B cell (primary cell): ENCODE measurements around the gene TMOD1. TPM values are rescaled to one million over a fixed set of nuclear protein-coding genes. Genes with fewer than 3 reads are reported as not detected.

Experiments used
- ATAC-seq: fragments of 200-7000 bp; cut with Tn5 transposase; one replicate; pipeline ENCODE4 v1.10.0; 2021; ENCODE audit warnings: low read depth, mild to moderate bottlenecking, moderate number of reproducible peaks, moderate library complexity
- CTCF ChIA-PET: fragments of 350-600 bp; sonication (Branson Sonifier 250); formaldehyde crosslinking; loops from one replicate; lab custom pipeline; 2021; ENCODE audit warnings: antibody characterized with exemption, inconsistent platforms; lab: Charles Lee
- POLR2A ChIA-PET: fragments of 350-600 bp; sonication (Branson Sonifier 250); formaldehyde crosslinking; loops from one replicate; lab custom pipeline; 2021; ENCODE audit warnings: antibody characterized with exemption; lab: Charles Lee
- DNase-seq: peaks from one replicate; pipeline ENCODE4 v3.0.0; 2013
- H2AFZ ChIP-seq: 2 replicates; pipeline ENCODE4 v1.6.1; 2012; ENCODE audit warnings: mild to moderate bottlenecking, low read depth, low read length; ENCODE audit not compliant: insufficient read depth, poor library complexity, severe bottlenecking
- H3K27ac ChIP-seq, 2 donors: 1 replicate in 1 of 2; 2 replicates in 1 of 2; pipeline ENCODE4 v1.5.1; 2012 to 2013; ENCODE audit warnings: low read length in 2 of 2, mild to moderate bottlenecking in 2 of 2, moderate library complexity in 1 of 2
- H3K27me3 ChIP-seq, 4 experiments: fragments of 200-600 bp in 1 of 4; sonication (generic) in 1 of 4; replicated peaks in 1 of 4; 1 replicate in 2 of 4; 2 replicates in 2 of 4; pipeline versions ENCODE4 v1.6.1 to v1.7.0; 2013 to 2016; ENCODE audit warnings: low read length in 3 of 4, mild to moderate bottlenecking in 2 of 4, mixed read lengths in 1 of 4, moderate library complexity in 1 of 4; ENCODE audit not compliant: insufficient read depth in 4 of 4, control insufficient read depth in 3 of 4; ENCODE audit errors: control extremely low read depth in 1 of 4
- H3K36me3 ChIP-seq, 2 experiments: replicated peaks in 1 of 2; 1 replicate in 1 of 2; 2 replicates in 1 of 2; pipeline versions ENCODE4 v1.6.1 to v1.7.1; 2013; ENCODE audit warnings: low read length in 1 of 2; ENCODE audit not compliant: insufficient read depth in 2 of 2, control insufficient read depth in 1 of 2; ENCODE audit errors: control extremely low read depth in 1 of 2, extremely low read depth in 1 of 2
- H3K4me1 ChIP-seq, 2 donors: fragments of 200-600 bp in 1 of 2; sonication (generic) in 1 of 2; 1 replicate in 1 of 2; 2 replicates in 1 of 2; pipeline versions ENCODE4 v1.5.1 to v1.6.1; 2013 to 2017; ENCODE audit warnings: low read length in 2 of 2; ENCODE audit not compliant: control insufficient read depth in 2 of 2, insufficient read depth in 2 of 2
- H3K4me2 ChIP-seq: replicated peaks from 2 replicates; pipeline ENCODE3; 2012; ENCODE audit warnings: mild to moderate bottlenecking, low read depth, low read length; ENCODE audit not compliant: poor library complexity, severe bottlenecking
- H3K4me3 ChIP-seq, 5 experiments: fragments of 200-600 bp in 1 of 5; sonication (generic) in 1 of 5; 1 replicate in 3 of 5; 2 replicates in 2 of 5; pipeline versions ENCODE4 v1.5.1 to v1.7.0; 2011 to 2016; ENCODE audit warnings: low read length in 4 of 5, mild to moderate bottlenecking in 4 of 5, low read depth in 2 of 5, control low read depth in 1 of 5, moderate library complexity in 1 of 5; ENCODE audit not compliant: insufficient read depth in 1 of 5; ENCODE audit errors: control extremely low read depth in 1 of 5, extremely low read depth in 1 of 5
- H3K79me2 ChIP-seq: fragments of 200-600 bp; sonication (generic); one replicate; pipeline ENCODE4 v1.6.0; 2016; ENCODE audit warnings: low read length; ENCODE audit not compliant: control insufficient read depth, insufficient read depth
- H3K9ac ChIP-seq: fragments of 200-600 bp; sonication (generic); 2 replicates; pipeline ENCODE4 v1.6.1; 2017; ENCODE audit warnings: mild to moderate bottlenecking, low read length, moderate library complexity
- H3K9me3 ChIP-seq, 3 donors: one replicate each; pipeline versions ENCODE4 v1.6.1 to v1.7.1; 2013; ENCODE audit warnings: low read length in 2 of 3; ENCODE audit not compliant: control insufficient read depth in 2 of 3, insufficient read depth in 1 of 3; ENCODE audit errors: control extremely low read depth in 1 of 3
- H4K20me1 ChIP-seq: 2 replicates; pipeline ENCODE4 v1.6.0; 2012; ENCODE audit warnings: mild to moderate bottlenecking, low read length; ENCODE audit not compliant: insufficient read depth, control insufficient read depth, poor library complexity, severe bottlenecking
- H3K27ac Mint-ChIP-seq: one replicate; pipeline ENCODE4 v1.8.0; 2021; ENCODE audit warnings: mixed read lengths
- H3K27me3 Mint-ChIP-seq: one replicate; pipeline ENCODE4 v1.8.0; 2021; ENCODE audit warnings: mixed read lengths
- H3K4me1 Mint-ChIP-seq: one replicate; pipeline ENCODE4 v1.8.0; 2021; ENCODE audit warnings: mixed read lengths
- H3K4me3 Mint-ChIP-seq: one replicate; pipeline ENCODE4 v1.8.0; 2021; ENCODE audit warnings: mixed read lengths
- H3K9me3 Mint-ChIP-seq: one replicate; pipeline ENCODE4 v1.8.0; 2022; ENCODE audit warnings: mixed read lengths; ENCODE audit not compliant: insufficient read depth
- EZH2 ChIP-seq: IDR thresholded peaks from 2 replicates; pipeline ENCODE4 v1.6.1; 2012; ENCODE audit warnings: borderline replicate concordance, low read depth, mild to moderate bottlenecking, moderate library complexity, low read length; ENCODE audit not compliant: insufficient read depth, poor library complexity, severe bottlenecking
- WGBS: methylation state at CpG from one replicate; pipeline ENCODE4 v1.1.5; 2013; ENCODE audit warnings: missing lambda C conversion rate; ENCODE audit not compliant: insufficient coverage; 5-methylcytosine and 5-hydroxymethylcytosine counted together
- intact Hi-C: fragments of 100-400 bp; cut with micrococcal nuclease; formaldehyde crosslinking; loops from one replicate; pipeline ENCODE4 v1.10.0; 2022
- polyA plus RNA-seq: library from polyadenylated mRNA; depleted of rRNA; stranded (reverse); fragments of >200 nt; gene quantifications from 2 replicates; pipeline ENCODE4 v1.2.3, GENCODE V29; 2012
- total RNA-seq, 2 donors: library from RNA; stranded (reverse); fragments of 120-200 nt in 1 of 2; gene quantifications; 1 replicate in 1 of 2; 2 replicates in 1 of 2; pipeline versions ENCODE4 v1.2.3 to v1.2.4, GENCODE V29; 2013 to 2022
- TF ChIP-seq, protein P1 (sequence below): fragments of 200-600 bp; IDR thresholded peaks from one replicate; pipeline ENCODE4 v1.8.0; 2022; ENCODE audit warnings: antibody characterized with exemption, mild to moderate bottlenecking

The TMOD1 gene
- total and polyA plus RNA-seq, 2 donors (not counting 1 experiment from before 2014, with no cell fraction given), result 0.30 to 2.5 TPM

DNA sequence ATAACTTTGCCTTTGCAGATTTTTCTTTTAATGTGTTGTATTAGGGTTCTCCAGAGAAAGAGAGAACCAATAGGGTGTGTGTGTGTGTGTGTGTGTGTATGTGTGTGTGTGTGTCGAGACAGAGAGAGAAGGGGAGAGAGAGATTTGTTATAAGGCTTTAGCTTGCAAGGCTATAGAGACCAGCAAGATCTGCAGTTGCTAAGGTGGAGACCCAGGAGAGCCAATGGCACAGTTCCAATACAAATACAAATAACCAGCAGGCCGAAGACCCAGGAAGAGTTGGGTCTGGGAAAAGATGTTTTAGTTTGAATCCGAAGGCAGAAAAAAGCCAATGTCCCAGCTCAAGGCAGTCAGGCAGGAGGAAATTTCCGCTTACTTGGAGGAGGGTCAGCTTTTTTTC, 23.0 kb downstream of the TMOD1 start:
- ATAC-seq (no peak), DNase-seq (no peak)
- CTCF ChIA-PET, result no interaction called here
- WGBS, result no CpG with 5 or more reads among the region's 4 CpGs
- peaks cover 0 to 3% (median 0%) of the 10 kb centered on the region in 4 experiments for H3K27me3 ChIP-seq
- H3K9ac ChIP-seq, result no peak overlapping the region
- Mint-ChIP-seq H3K4me1 (no peaks in the 10 kb centered on the region), H3K27me3 (peaks cover 10% of the 10 kb centered on the region), H3K9me3 (no peaks in the 10 kb centered on the region), H3K4me3 (no peak overlapping the region), H3K27ac (no peak overlapping the region)
- POLR2A ChIA-PET, result no interaction called here
- H3K79me2 ChIP-seq, result no peaks in the 10 kb centered on the region
- TF ChIP-seq, protein P1, sequence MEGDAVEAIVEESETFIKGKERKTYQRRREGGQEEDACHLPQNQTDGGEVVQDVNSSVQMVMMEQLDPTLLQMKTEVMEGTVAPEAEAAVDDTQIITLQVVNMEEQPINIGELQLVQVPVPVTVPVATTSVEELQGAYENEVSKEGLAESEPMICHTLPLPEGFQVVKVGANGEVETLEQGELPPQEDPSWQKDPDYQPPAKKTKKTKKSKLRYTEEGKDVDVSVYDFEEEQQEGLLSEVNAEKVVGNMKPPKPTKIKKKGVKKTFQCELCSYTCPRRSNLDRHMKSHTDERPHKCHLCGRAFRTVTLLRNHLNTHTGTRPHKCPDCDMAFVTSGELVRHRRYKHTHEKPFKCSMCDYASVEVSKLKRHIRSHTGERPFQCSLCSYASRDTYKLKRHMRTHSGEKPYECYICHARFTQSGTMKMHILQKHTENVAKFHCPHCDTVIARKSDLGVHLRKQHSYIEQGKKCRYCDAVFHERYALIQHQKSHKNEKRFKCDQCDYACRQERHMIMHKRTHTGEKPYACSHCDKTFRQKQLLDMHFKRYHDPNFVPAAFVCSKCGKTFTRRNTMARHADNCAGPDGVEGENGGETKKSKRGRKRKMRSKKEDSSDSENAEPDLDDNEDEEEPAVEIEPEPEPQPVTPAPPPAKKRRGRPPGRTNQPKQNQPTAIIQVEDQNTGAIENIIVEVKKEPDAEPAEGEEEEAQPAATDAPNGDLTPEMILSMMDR, result no peak
- TF ChIP-seq EZH2, result no peak
- no peak overlapping the region for H2AFZ ChIP-seq
- H4K20me1 ChIP-seq, result no peaks in the 10 kb centered on the region
- no peaks in the 10 kb centered on the region for H3K4me1 ChIP-seq
- intact Hi-C loops, result no loop called here
- no peak overlapping the region for H3K4me3 ChIP-seq
- no peaks in the 10 kb centered on the region for H3K36me3 ChIP-seq
- H3K4me2 ChIP-seq, result no peak overlapping the region
- no peak overlapping the region for H3K27ac ChIP-seq
- H3K9me3 ChIP-seq, result no peaks in the 10 kb centered on the region

DNA sequence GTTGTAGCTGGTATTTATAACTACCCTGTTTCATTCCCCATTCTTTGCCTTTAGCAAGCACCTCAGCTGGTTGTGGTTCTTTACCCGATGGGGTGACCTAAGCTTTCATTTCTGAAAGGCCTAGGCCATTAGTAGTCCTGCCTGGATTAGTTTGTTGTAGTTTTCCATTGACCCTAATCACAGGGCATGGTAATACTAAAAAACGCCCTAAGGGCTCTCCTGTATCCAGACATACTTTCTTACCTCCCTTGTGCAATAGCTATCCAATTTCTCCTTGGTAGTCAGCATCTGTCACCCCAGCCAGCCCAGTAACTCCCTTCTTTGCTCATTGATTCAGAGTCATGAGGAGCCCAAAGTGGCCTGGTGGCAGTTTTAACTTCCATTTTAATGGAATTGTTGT, 24.0 kb downstream of the TMOD1 start:
- no peak overlapping the region for H3K27ac Mint-ChIP-seq
- peaks cover 0 to 3% (median 0%) of the 10 kb centered on the region in 4 experiments for H3K27me3 ChIP-seq
- H3K27ac ChIP-seq, result no peak overlapping the region
- H3K79me2 ChIP-seq, result no peaks in the 10 kb centered on the region
- ChIA-PET POLR2A (no interaction called here), CTCF (no interaction called here)
- no peak overlapping the region for H3K9ac ChIP-seq
- no peak overlapping the region for H3K4me2 ChIP-seq
- WGBS, result 70% methylated on average over 2 of the region's 2 CpGs
- no peak overlapping the region for H3K4me3 Mint-ChIP-seq
- H3K4me1 Mint-ChIP-seq, result no peaks in the 10 kb centered on the region
- no peak overlapping the region for H2AFZ ChIP-seq
- H3K4me3 ChIP-seq, result no peak overlapping the region
- peaks cover under 1% of the 10 kb centered on the region for H3K27me3 Mint-ChIP-seq
- intact Hi-C loops, result no loop called here
- H3K9me3 ChIP-seq, result no peaks in the 10 kb centered on the region
- H3K9me3 Mint-ChIP-seq, result no peaks in the 10 kb centered on the region
- ATAC-seq (no peak), DNase-seq (no peak)
- TF ChIP-seq EZH2, result no peak
- TF ChIP-seq, protein P1, result no peak
- no peaks in the 10 kb centered on the region for H3K36me3 ChIP-seq
- H3K4me1 ChIP-seq, result no peaks in the 10 kb centered on the region
- no peaks in the 10 kb centered on the region for H4K20me1 ChIP-seq
